Ramos (cell line): ENCODE results near the gene HDGF.

Experiments used
- in situ Hi-C: fragments of 300-500 bp; cut with MboI; formaldehyde crosslinking; loops from one replicate; pipeline ENCODE4 v1.14.3; 2022; ENCODE audit warnings: low sequenced_read_pairs; ENCODE audit not compliant: unreplicated experiment

The HDGF gene

GRCh38 chr1:156767879-156768604 is 16.6 kb upstream of the HDGF start:
- in situ Hi-C loops: loop anchor here (25.0 kb wide), 1 partner anchor 1069 kb away; the partner anchor contains the start of gene CD5L

- in situ Hi-C loops: loop anchor here (25.0 kb wide), 1 partner anchor 1070 kb away; the partner anchor contains the start of gene CD5L
Measured at GRCh38 chr1:156767101-156767878, 15.8 kb upstream of the HDGF start, which contains the start of gene PRCC. TSS of gene PRCC (plus strand) at chr1:156767535. CDS start at chr1:156767772, 237 bp downstream.

GRCh38 chr1:156766298-156767100 is 15.0 kb upstream of the HDGF start:
- in situ Hi-C loops: loop anchor here (25.0 kb wide), 1 partner anchor 1071 kb away; the partner anchor contains the start of gene CD5L

- in situ Hi-C loops: loop anchor here (25.0 kb wide), 1 partner anchor 1072 kb away; the partner anchor contains the start of gene CD5L
Measured at GRCh38 chr1:156765666-156766065, 14.2 kb upstream of the HDGF start.

GRCh38 chr1:156765136-156765535 is 13.7 kb upstream of the HDGF start:
- in situ Hi-C loops: loop anchor here (25.0 kb wide), 1 partner anchor 1072 kb away; the partner anchor contains the start of gene CD5L

- in situ Hi-C loops: loop anchor here (25.0 kb wide), 1 partner anchor 1077 kb away; the partner anchor contains the start of gene CD5L
Measured at GRCh38 chr1:156760796-156761104, 9.3 kb upstream of the HDGF start.

GRCh38 chr1:156760092-156760795 is 8.8 kb upstream of the HDGF start:
- in situ Hi-C loops: loop anchor here (25.0 kb wide), 1 partner anchor 1077 kb away; the partner anchor contains the start of gene CD5L

- in situ Hi-C loops: loop anchor here (25.0 kb wide), 1 partner anchor 1080 kb away; the partner anchor contains the start of gene CD5L
Measured at GRCh38 chr1:156757572-156758253, 6.2 kb upstream of the HDGF start.

- in situ Hi-C loops: loop anchor here (25.0 kb wide), 1 partner anchor 1081 kb away; the partner anchor contains the start of gene CD5L
Measured at GRCh38 chr1:156756355-156756754, 4.9 kb upstream of the HDGF start.

GRCh38 chr1:156755527-156755950 is 4.1 kb upstream of the HDGF start:
- in situ Hi-C loops: loop anchor here (25.0 kb wide), 1 partner anchor 1082 kb away; the partner anchor contains the start of gene CD5L

- in situ Hi-C loops: loop anchor here (25.0 kb wide), 1 partner anchor 1083 kb away; the partner anchor contains the start of gene CD5L
Measured at GRCh38 chr1:156754219-156754618, 2.7 kb upstream of the HDGF start.

GRCh38 chr1:156752843-156753482 is 1.5 kb upstream of the HDGF start:
- in situ Hi-C loops: loop anchor here (25.0 kb wide), 1 partner anchor 1084 kb away; the partner anchor contains the start of gene CD5L

- in situ Hi-C loops: loop anchor here (25.0 kb wide), 1 partner anchor 1085 kb away; the partner anchor contains the start of gene CD5L
Measured at GRCh38 chr1:156751757-156752481, 444 bp upstream of the HDGF start.

GRCh38 chr1:156750711-156751450 is 594 bp downstream of the HDGF start:
- in situ Hi-C loops: loop anchor here (25.0 kb wide), 1 partner anchor 1086 kb away; the partner anchor contains the start of gene CD5L

GRCh38 chr1:156750191-156750672 is 1.2 kb downstream of the HDGF start:
- in situ Hi-C loops: loop anchor here (25.0 kb wide), 1 partner anchor 1087 kb away; the partner anchor contains the start of gene CD5L

- in situ Hi-C loops: loop anchor here (25.0 kb wide), 1 partner anchor 1088 kb away; the partner anchor contains the start of gene CD5L
Measured at GRCh38 chr1:156749419-156750118, 1.9 kb downstream of the HDGF start.
